Posterior vena cava (tissue), 2 donors: ENCODE data around the gene TRPM1. TPM values are rescaled to one million over a fixed set of nuclear protein-coding genes. Genes with fewer than 3 reads are reported as not detected.
A peak's percentile ranks its signal among the peaks of the same experiment; 100 is the strongest.

Experiments used
- DNase-seq: peaks from one replicate; pipeline ENCODE4 v3.0.0-alpha.2; 2020; ENCODE audit warnings: low spot score
- intact Hi-C, 2 donors: fragments of 100-400 bp; cut with DNase I; formaldehyde crosslinking; loops; one replicate each; pipeline versions ENCODE4 v1.14.1 to v1.14.2; 2022 to 2023
- microRNA-seq, 2 donors: library from miRNA; unstranded; fragments of <30 nt; microRNA quantifications; one replicate each; pipeline ENCODE4 v1.2.0, GENCODE V29; 2020 to 2021; ENCODE audit warnings: borderline microRNAs expressed in 2 of 2
- total RNA-seq, 2 donors: library from RNA; stranded (reverse); fragmentation: NEBNext Ultra II Directional; extraction: Animal tissue kit (Norgen Biotek cat#: 25700); gene quantifications; one replicate each; pipeline ENCODE4 v1.2.1, GENCODE V29; 2021
- donor health status: DM: yes; HTN: yes; CAD: no.
- donor health status: DM: yes; HTN: yes; CAD: no.

The TRPM1 gene
- total RNA-seq, 2 donors from 2014 or later: not detected

DNA sequence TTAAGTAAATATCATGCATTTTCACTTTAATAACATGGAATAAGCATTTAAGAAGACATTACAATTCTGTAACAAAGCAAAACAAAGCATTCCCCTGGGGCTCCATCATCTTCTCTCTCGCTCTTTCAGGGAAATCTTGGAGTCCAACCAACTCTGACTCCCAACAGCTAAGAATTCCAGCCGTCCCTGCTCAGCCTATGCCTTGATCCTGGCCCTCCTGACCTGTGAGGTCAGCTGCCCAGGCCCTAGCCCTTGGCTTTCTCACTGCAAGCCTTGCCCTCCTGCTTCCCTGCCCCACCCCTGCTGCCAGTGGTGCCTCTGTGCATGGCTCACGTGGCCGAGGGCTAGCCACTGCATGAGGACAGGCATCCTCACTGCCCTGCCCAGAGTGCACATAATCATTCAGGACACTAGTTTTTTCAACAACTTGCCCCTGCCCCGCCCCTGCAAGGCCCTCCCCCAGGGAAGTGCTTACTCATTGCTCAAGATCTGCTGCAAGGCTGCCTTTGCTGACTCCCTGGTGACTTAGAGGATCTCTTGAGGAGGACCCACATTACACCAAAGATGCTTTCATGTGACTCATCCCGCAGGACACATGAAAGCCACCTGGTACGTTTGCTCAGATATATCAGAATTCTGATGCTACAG, 147.7 kb downstream of the TRPM1 start:
- intact Hi-C loops: no loop called here
- peak; percentile 76 for DNase-seq

DNA sequence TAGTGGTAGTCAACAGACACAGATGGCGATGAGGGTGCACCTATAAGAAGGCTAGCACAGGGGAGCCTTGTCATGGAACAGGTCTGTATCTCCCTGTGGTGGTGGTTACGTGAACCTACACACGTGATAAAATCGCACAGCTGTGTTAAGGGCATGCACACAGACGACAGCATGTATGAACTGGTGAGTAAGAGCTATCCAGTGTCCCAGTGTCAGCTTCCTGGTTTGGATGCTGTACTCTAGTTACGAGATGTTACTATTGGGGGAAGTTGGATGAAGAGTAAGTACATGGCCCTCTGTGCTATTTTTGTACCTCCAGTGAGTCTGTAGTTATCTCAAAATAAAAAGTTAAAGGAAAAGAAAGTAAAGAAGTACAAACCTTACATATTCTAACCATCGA, 148.3 kb downstream of the TRPM1 start:
- intact Hi-C loops: no loop called here
- DNase-seq: no peak

Small RNA genes lying within 50 kb of the gene (microRNA-seq; reads per million reads assigned to microRNA genes)
- 0 reads per million in 2 donors for gene MIR211

Other genes starting within 250 kb of the TRPM1 start
- 10 to 100 TPM in 1 of 2 donors, 1 to 10 TPM in 1; 4.0 to 13.8 TPM for gene FAN1, start 197.8 kb downstream of the TRPM1 start, total RNA-seq
- 10 to 100 TPM; 11.1 to 23.2 TPM for gene MTMR10, start 110.1 kb downstream of the TRPM1 start, total RNA-seq
- 10 to 100 TPM; 49.6 to 97.8 TPM for gene KLF13, start 225.1 kb upstream of the TRPM1 start, total RNA-seq